GM18517 (cell line): ENCODE data around the gene GATA3.

Experiments used
- ATAC-seq: cut with Tn5 transposase; IDR thresholded peaks from one replicate; pipeline ENCODE4 v1.9.1; 2021; ENCODE audit warnings: mild to moderate bottlenecking, moderate library complexity; ENCODE audit not compliant: unreplicated experiment

The GATA3 gene

DNA sequence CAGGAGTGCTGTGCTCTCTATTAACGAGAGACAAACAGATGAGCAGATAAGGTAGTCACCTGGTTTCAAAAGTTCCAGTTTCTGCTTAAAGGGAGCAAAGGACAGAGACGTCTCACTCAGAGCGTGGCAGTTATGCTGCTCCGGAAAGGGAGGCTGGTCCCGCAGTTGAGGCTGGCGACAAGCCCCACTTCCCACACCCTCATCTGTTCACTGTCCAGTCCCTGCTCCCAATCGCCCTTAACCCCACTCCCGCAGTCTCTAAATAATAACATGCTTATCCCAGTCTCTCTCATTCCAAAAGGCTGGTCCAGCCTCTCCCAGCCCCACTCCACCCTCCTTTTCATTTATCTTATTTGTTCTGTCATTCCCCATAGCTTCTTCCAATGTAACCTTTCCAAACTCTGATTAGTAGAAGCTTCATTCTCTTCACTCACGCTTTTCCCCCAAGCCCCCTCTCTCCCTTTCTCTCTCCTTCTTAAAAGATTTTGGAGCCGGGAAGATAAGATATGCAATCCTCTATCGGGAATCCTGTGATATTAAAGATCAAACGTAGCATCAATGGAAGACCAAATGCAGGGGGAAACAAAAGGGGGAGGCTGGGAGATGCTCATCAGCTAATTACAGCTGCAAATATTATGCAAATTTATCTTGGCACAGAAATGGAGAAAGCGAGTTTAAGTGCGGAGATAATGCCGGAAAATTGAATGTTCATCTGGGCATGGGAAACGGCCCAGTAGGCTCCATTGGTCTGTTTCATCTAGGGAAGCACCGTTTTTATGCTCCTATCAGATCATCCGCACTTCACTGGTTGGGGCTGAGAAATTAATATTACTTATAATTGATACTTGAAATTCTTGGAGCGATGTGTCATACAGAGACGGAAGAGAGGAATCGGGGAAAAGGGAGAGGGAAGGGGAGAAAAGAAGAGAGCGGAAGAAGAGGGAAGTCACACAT, 16.3 kb upstream of the GATA3 start:
- ATAC-seq = no peak

DNA sequence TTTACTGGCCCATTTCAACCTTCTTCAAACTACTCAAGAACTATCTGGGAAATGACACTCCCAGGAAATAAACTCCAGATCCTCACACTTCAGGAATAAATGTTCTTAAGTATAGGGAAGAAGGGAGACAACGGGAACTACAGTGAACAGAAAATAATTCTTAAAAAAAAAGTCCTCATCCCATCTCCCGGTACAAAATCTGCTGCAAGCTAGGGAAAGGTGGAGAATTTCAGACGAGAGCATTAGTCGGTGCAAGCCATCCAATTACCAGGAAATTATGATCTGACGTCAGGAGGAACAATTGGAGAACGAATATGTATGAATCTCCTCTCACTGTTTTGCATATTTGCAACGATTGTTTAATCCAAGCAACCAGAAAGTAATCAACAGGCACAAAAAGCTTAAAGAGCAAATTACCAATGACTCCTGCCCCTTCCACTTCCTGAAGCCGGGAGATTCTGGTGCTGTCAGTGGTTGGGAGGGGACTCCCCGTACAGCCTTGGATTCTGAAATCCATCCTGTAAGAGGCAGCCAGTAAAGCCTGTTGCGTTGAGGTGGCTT, 15.1 kb upstream of the GATA3 start:
- no peak for ATAC-seq

DNA sequence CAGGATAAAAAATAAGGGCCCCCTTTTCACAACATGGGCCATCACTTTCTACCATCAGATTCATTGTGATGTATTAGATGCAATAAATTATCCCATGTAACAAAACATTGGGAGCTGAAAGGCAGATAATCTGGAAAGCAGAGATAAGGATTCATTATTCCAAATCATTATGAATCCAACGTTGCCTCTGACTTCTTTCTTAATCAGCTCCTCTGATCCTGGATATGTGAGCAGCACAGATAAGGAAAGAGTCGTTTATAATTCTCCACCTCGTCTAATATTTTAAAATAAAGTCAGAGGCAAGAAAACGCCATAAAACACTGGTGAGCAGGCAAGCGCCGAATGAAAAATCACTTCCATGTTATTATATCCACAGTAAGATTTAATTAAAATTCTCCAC, 13.8 kb upstream of the GATA3 start:
- no peak for ATAC-seq

DNA sequence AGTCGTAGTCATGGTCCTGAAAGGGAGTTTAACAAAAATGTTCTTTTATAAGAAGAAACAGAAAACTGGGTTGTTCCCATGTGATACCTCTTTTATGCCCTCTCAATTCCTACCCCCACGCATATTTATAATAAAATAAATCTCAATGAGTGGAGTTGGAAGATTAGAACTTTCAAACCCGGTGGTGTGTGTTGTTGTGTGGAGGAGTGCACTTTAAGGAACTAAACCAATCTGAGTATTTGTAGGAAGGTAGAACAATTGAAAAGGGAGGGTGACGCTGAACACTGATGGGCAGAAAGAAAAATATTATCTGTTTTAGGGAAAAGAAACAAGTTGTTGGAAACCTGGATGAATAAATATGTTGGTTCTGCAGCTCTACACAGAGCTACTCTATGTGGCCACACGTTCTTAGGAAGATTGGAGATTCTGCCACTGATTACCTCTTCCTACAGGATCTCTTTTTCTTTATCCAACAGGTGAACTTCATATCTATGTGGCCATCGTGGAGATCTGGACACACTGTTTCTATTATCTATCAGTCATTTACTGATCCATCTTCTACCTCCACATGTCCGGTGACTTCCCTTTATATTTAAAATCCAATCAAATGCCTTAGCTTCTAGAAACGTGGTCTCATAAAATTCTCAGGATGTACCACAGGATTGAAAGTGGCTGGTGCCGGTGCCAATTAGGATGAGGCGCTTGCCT, 13.1 kb upstream of the GATA3 start:
- no peak for ATAC-seq

DNA sequence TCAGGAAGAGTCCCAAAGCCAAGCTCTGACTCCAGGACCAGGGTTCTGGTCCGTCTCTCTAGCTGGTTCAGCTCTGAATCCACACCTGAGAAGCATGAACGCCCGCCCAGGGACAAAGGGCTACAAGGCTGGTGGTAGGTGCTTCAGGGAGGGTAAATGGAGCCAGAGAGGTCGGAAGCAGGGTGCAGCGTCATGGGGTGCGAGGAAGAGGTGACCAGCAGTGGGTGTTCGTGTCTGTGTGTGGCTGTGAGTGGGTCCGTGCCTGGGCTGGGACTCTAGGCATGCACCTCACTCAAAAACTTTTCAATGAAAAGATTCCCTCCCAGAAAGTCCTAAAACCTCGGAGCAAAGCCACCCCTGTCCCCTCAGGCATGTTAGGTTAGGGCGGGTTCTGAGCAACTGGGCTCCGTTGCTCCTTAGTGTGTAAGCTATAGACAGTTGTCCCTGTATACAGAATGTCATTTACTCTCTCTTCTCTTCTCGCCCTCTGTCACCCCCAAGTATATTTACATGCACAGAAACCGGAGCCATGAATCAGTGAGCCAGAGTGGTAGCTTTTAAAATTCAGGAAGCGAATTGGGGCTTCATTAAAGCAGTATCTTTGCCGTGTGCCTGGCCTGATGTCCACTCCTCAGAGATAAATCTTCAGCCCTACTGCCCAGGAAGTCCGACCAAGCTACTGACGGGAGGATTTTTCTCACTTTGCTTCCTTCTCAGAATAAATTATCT, 12.3 kb upstream of the GATA3 start:
- ATAC-seq = no peak

DNA sequence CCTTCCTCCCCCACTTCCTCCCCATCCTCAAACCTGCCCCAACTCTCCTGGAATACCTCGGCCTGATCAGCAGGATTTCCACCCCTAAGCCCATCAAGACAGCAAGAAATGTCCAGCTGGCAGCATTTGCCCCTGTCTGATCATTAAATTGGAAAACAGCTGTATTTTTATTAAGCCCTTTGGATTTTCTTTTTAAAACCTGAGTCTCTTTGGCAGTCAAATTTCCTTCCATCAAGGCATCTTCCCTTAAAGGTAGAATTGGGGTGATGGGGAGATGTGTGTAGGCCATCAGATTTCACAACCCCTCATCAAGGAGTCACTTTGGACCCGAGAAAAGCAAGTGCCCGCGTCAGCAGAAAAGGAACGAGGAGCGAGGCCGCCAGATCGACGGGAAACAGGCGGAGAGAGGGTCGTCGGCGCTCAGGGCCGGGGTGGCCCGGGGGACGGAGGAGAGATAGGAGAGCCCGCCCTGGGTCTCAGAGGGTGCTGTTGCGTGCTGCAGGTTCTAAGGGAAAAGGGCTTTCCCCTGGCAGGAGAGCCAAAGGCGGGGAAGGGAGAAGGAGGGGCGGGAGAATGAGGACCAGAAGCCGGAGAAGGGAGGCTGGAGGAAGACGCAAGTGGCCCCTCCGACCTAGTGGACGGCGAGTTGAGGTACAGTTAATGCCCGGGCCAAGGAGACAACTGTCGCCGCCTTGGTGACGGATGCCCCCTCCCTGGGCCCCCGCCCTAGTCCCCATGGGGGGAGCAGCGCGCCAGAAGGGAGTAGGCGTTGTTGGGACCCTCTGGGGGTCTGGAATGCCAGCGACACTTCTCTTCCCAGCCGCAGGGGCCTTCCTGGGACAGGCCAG, 11.5 kb upstream of the GATA3 start:
- no peak for ATAC-seq

DNA sequence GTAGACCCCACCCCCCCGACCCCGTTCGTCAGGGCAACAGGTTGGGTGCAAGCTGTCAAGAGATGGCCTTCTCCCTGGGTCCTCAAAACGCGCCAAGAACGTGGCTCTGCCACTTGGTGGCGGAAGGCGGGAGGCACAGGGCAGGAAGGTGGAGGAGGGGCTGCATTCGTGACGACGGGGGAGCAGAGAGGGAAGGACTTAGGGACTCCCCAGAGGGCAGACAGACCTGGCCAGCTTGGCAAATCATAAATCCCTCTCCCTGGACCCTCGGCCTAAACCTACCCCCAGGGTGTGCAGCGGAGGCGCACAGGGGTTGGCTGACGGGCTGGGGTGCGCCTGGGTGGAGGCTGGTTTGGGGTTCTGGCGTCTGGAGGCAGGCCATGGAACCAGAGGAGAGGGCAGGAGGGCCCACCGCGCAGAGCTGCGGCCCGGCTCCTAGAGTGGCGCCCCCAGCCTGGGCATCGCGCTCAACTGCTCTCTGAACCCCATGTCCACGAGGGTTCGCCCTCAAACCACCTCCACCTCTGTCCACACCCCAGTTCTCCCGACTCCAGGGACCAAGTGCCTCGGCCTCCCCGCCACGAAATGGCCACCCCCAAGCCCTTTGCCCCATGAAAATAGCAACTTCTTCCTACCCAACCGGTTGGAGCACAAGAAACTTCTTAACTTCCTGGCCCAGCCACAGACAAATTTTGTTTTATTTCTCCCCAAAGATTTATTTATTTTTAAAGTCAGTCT, 10.8 kb upstream of the GATA3 start:
- ATAC-seq = no peak

DNA sequence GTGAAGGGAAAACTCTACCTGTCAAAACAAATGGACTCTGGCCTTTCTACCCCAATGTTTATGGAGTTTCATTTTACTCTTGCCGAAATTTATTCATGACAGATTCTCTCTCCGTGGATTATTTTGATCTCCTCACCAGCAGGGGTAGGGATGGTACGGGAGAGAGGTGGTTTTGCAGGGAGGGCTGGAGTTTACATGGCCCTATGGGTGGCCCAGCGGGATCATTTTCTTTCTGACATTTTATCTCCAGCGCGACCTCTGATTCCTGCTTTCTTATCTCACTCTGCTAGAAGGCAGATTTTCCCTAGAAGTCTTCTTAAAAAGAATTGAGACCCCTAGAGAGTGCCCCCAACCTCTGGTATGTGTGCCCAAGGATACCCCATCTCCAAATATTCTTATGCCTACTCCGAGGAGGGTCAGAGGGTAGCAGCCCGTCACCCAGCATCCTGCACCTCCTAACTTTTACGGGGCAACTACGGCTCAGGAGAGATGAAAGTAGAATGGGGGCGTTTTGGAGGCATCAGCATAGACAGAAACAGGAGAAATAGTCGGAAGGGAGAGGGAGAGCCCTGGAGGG, 10.1 kb upstream of the GATA3 start:
- no peak for ATAC-seq

DNA sequence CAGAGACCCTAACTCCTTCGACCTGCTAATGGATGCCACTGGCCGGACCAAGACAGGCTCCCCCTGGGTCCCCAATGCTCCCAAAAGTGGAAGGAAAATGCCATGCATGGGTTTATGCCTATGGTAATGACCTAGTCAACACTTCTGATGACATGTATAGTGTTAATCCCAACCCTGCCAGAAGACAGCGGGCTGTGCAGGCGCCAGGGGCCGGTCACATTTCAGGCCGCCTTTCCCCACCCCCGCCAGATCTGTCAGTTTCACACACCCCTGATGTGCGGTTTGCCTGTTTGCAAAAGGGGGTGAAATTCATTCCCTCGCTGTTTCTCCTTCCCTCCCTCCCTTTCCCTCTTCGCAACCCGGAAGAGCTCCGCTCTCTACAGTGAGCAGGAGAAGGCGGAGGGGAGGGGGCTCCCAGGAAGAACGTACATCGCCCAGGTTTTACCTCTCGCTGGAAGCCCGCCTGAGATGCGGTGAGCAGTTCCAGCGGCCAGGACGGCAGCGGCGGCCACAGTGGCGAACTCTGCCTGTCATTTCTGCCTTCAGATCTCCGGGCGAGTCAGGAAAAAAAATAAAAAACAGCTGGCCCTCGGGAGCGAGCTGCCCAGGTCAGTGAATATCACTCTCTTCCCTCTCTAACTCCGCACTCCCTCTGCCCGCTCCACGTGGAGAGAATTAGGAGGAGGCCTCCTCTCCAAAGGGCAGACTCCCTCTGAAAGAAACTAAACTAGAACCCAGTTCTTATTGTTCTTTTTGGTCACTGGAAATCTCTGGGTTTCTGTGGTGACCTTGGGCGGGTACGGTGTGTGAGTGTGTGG, 9.4 kb upstream of the GATA3 start:
- ATAC-seq = no peak

DNA sequence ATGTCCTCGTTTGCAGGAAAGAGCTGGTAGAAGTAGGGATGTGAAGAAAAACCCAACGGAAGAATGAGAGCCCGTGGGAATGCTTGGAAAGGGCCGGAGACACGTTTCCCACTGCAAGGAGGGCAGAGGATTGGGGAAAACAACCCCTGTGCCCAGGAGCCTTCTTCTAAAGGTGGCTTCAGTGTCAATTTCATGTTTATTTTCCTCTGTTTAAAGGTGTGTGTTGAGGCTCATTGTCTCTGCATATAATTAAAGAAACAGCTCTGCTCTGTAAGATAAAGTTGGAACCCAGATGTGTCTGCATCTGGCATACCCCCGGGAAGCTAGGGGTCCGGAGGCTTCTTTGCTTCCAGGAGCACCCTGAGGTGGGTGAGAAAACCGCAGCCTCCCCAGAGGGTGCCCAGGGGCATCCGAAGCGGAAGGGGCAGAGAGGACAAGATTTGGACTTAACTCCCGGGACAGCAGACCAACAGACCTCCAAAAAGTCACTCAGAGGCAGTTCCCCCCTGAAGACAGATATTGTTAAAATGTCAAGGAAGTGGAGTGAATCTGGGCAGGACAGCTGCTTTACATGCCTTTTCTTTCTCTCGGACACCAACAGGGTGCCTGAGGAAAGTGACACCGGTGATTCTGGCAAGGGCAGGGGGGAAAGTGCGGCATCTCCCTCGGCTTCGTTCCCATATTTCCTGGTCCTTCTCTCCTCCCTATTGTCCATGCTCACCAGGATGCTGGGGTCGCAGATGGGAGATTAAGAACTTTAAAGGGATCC, 8.6 kb upstream of the GATA3 start:
- ATAC-seq = no peak

DNA sequence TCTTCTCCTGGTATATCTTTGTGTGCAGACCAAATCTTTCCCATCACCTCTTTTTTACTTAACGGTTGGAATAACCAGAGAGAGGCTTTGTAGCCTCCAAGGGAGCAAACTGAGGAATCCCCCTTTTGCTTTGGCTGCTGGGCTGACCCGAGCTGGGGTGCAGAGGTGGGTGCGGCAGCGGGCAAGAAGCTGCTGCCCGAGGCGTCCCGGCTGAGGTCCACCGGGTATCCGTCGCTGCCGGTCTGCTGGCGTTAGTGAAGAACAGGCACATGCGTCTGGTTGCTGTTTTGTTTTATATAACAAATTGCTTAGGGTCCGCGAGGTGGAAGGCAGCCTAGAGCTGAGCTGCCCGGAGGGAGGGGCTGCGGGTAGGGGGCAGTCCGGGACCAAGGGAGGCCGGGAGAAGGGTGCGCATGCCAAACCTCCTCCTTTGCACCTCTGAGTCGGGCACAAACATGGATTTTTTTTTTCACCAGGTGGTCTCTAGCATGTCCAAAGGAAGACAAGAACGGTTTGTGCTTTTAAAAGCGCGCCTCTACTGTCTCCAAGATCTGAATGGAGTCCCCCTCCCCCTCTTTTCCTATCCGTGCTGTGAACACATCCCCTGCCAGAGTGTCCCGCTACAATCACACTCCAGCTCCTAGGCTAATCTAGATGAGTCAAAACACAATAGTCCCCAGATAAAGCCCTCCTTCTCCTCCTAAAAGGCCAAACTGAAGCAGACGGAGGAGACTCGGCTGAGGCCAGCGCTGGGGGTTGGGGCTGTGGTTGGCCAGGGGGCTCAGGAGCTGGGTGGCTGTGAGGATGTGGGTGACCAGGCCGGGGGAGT, 6.8 kb upstream of the GATA3 start:
- no peak for ATAC-seq

DNA sequence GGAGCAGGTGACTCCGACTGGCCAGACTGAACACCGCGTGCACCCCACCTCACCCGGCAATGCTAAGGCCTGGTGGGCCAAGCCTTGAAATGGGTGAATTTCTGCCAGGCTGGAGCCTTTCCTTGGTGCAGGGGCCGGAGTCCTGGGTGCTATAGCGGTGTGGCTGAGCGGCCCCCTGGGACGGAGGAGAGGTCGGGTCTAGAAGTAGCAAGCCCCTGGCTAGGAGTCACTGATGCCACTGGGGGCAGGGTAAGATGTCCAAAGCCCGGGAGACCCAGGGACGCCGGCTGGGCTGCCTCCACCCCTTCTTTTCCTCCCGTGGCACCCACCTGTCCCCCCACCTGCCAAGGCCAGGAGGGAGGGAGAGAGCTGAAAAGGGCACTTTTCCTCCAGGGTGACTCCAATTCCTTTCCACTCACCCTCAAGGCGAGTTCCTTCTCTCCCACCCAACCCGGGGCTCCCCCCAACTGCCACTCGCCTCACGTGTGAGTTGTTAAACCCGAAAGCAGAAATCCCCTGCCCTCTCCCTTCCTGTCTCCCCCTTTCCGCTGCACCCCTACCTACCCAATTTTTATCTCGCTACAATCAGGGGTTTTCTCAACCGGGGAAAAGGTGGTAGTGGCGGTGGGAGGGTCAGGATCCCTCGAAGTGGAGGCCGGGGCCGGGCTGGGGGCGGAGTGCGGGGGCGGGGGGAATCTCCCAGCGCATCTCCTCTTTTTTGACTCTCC, 6.0 kb upstream of the GATA3 start:
- ATAC-seq = no peak

DNA sequence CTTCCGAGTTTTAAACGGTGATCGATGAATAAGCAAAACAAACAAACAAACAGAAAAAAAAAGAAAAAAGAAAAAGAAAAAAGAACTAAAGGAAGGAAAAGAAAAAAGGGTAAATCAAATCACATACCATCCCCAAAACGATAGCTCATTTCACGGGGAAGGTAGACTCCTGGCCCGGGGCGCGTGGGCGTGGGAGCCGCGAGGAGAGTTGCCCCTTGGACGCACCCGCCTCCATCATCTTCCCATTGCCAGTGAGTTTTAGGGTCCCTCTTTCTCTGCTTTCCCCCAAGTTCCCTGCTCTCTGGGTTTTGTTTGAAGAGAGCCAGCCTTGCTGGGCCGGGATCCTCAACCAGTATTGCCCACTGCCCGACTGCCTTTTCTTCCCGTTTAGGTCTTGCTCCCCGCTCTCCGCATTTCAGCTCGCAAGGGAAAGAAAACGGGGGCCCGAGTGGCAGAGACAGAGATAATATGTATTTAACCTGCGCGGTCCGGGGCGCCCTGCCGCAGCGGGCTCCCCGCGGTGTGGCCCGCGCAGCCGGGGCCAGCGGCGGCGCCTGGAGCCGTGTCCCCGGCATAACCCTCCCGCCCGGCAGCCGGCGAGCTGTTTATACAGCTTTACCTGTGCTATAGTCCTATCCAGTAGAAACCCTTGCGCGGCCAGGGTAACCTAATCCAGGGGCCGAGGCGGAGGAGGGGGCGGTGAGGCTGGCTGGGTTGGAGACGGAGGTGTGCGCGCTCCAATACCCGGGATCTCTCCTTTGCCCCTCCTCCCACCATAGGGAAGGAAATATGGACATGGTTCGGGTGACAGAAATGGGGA, 5.2 kb upstream of the GATA3 start:
- ATAC-seq = no peak

DNA sequence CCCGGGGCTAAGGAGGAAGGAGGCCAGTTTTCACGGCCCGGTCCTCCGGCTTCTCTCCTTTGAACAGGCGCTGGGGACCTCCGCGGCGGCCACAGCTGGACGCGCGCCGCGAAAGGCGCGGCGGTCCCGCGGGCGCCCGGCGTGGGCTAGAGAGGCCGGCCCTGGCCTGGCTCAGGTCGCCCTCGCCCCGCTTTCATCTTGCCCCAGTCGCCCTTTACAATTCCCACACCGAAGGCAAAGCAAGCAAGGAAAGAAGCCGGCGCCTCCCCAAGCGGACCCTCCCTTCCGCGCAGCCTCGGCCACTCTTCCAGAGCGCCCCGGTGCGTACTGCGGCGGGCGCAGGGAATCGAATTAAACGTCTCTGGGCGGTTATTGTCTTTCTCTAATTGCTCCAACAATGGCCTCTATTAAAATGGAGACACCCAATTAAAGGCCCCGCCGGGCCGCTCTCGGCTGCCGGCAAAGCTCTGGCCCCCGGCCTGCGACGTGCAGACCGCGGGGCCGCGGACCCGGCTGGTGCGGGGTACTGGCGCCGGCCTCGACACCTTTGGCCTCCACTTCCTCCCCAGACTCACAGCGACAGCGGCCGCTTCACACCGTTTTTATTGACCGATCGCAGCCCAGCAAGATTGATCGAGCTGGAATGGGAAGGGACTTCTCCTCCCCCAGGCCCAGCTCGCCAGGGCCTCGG, 4.5 kb upstream of the GATA3 start:
- no peak for ATAC-seq
